Heart left ventricle (tissue), 13 donors: Measurements from ENCODE around the gene IGFL4.

Experiments used
- POLR2A ChIP-seq, 2 donors: fragments of 450-650 bp; IDR thresholded peaks; one replicate each; pipeline ENCODE4 v1.6.1; 2017; ENCODE audit warnings: antibody characterized with exemption in 2 of 2, mild to moderate bottlenecking in 2 of 2, moderate library complexity in 2 of 2
- TF ChIP-seq, protein P1 (sequence below), 12 donors: fragments of 200-600 bp; sonication (generic) in 4 of 12; IDR thresholded peaks; one replicate each; pipeline versions ENCODE4 v1.5.0 to v1.8.0; 2018 to 2022; ENCODE audit warnings: antibody characterized with exemption in 12 of 12, mild to moderate bottlenecking in 5 of 12
- donor health status: ischemic (EF 13 %, LVEDD 7.1; RV severe dilation, severe dysfunction).
- donor health status: DM: no; HTN: yes; CAD: no.
- donor health status: DM: no; HTN: no; CAD: no.
- donor health status: ischemic (EF 25% LVEDD 6.9; RV normal size, moderate dysfunction).
- donor health status: ischemic (EF 25% LVEDD 5.7; RV mildly dilated, moderate dysfunction).
- donor health status: ischemic (EF 35%, LVEDD 5.7; RV mildly dilated, moderate dysfunction).
- donor health status: nonischemic (EF 11% LVEDD 7.7; RV severe dilation, severe dysfunction).
- donor health status: DM: yes; HTN: yes; CAD: no.
- donor health status: PGD.
- donor health status: ischemic (EF 29% LVEDD 5.4; RV normal size, mild dysfunction).
- donor health status: nonischemic (EF 23%, LVEDD 6.1; RV moderate dilation, normal function).

DNA sequence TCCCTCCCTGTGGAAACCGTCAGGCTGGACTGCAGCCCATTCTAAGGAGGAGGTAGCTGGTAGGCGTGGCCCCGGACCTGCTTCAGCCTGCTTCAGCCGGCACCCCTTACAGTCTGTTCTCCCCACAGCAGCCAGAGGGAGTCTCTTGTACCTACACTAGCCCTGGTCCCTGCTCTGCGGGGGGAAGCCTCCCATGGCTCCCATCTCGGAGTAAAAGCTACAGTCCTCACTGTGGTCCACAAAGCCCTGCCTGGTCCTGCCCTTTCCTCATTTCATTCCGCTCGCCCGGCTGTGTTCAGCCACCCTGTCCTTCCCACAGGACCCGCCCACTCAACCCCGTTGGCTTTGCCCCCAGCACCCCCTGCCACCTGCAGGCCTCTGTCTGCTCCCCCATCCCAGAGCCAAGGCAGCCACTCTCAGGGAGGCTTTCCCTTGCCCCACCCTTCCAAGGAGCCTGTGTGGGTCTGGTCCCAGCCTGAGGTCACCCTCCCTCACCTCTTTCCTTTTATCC is 19.2 kb downstream of the IGFL4 start:
- TF ChIP-seq, protein P1, sequence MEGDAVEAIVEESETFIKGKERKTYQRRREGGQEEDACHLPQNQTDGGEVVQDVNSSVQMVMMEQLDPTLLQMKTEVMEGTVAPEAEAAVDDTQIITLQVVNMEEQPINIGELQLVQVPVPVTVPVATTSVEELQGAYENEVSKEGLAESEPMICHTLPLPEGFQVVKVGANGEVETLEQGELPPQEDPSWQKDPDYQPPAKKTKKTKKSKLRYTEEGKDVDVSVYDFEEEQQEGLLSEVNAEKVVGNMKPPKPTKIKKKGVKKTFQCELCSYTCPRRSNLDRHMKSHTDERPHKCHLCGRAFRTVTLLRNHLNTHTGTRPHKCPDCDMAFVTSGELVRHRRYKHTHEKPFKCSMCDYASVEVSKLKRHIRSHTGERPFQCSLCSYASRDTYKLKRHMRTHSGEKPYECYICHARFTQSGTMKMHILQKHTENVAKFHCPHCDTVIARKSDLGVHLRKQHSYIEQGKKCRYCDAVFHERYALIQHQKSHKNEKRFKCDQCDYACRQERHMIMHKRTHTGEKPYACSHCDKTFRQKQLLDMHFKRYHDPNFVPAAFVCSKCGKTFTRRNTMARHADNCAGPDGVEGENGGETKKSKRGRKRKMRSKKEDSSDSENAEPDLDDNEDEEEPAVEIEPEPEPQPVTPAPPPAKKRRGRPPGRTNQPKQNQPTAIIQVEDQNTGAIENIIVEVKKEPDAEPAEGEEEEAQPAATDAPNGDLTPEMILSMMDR (IDR thresholded peaks at IDR 0.05): no peak
- TF ChIP-seq POLR2A (IDR thresholded peaks at IDR 0.05): no peak
